K562 (cell line): ENCODE results near the gene LY6G6D. TPM values are rescaled to one million over a fixed set of nuclear protein-coding genes. Genes with fewer than 3 reads are reported as not detected.

Source experiments
- ID3 ChIP-seq, 2 experiments: fragments of 250-450 bp in 1 of 2; fragments of 450-650 bp in 1 of 2; sonication (Bioruptor Pico) in 1 of 2; IDR thresholded peaks; 2 replicates each; pipeline versions ENCODE4 v1.6.1 to v1.8.0; 2016 to 2021; ENCODE audit warnings: mild to moderate bottlenecking in 2 of 2, moderate library complexity in 2 of 2, missing compliant biosample characterization in 1 of 2, missing genetic modification characterization in 1 of 2
- MNT ChIP-seq, 2 experiments: fragments of 450-650 bp; conservative IDR thresholded peaks; 2 replicates each; pipeline ENCODE4 v1.6.1; 2017; ENCODE audit warnings: mild to moderate bottlenecking in 2 of 2, moderate library complexity in 2 of 2
- NR4A1 ChIP-seq, 2 experiments: fragments of 250-450 bp in 1 of 2; fragments of 450-650 bp in 1 of 2; sonication (Bioruptor Pico) in 1 of 2; IDR thresholded peaks; 2 replicates each; pipeline versions ENCODE4 v1.4.0 to v1.6.1; 2016 to 2020; ENCODE audit warnings: mild to moderate bottlenecking in 2 of 2, missing compliant biosample characterization in 1 of 2, missing genetic modification characterization in 1 of 2, moderate library complexity in 1 of 2
- RHOXF2B ChIP-seq: fragments of 250-450 bp; sonication (Bioruptor Pico); conservative IDR thresholded peaks from 2 replicates; pipeline ENCODE4 v1.5.1; 2021
- SMAD4 ChIP-seq: fragments of 250-450 bp; sonication (Bioruptor Pico); conservative IDR thresholded peaks from 2 replicates; pipeline ENCODE4 v1.8.0; 2021; ENCODE audit warnings: inconsistent platforms, mild to moderate bottlenecking, moderate library complexity
- SMARCC2 ChIP-seq: fragments of 450-650 bp; IDR thresholded peaks from 2 replicates; pipeline ENCODE4 v1.6.1; 2017; ENCODE audit warnings: antibody characterized with exemption, moderate library complexity, mild to moderate bottlenecking, low read depth
- ZBTB17 ChIP-seq: fragments of 450-650 bp; formaldehyde crosslinking; IDR thresholded peaks from 2 replicates; pipeline ENCODE4 v1.4.0; 2020; ENCODE audit warnings: mild to moderate bottlenecking
- ZNF561 ChIP-seq: fragments of 450-650 bp; formaldehyde crosslinking; conservative IDR thresholded peaks from 2 replicates; pipeline ENCODE4 v1.4.0; 2020; ENCODE audit warnings: mild to moderate bottlenecking, moderate library complexity
- polyA plus RNA-seq, 8 experiments: library from polyadenylated mRNA; depleted of rRNA in 4 of 8; stranded (reverse) in 5 of 8; unstranded in 3 of 8; fragments of >200 nt; fragmentation: Nextera tagmentation in 2 of 8; fragmentation: Illumina TruSeq in 1 of 8; extraction: Ambion mirVana in 2 of 8; extraction: Trizol in 1 of 8; gene quantifications; 2 replicates each; pipeline versions ENCODE4 v1.2.1 to v1.2.3, GENCODE V29; 2011 to 2014; ENCODE audit warnings: inconsistent platforms in 1 of 8, missing spikeins in 1 of 8
- total RNA-seq, 7 experiments: library from RNA; depleted of rRNA in 6 of 7; stranded (reverse); fragments of >200 nt in 6 of 7; fragmentation: Illumina TruSeq in 2 of 7; extraction: Trizol in 2 of 7; gene quantifications; 2 replicates each; pipeline versions ENCODE4 v1.2.1 to v1.2.3, GENCODE V29; 2011 to 2021; ENCODE audit warnings: low replicate concordance in 1 of 7

Gene LY6G6D
- total and polyA plus RNA-seq, 9 of the 15 experiments (the other 6 are each of a cell fraction or from before 2014, with no cell fraction given): 0.30 to 0.38 TPM; not detected in 7

- TF ChIP-seq MNT (conservative IDR thresholded peaks at IDR 0.05) (no peak), SMARCC2 (0 out of 2 replicates have a peak, but pooled peaks have one; percentile 18), RHOXF2B (CRISPR knock-in tag) (peak; percentile 79; the same call in 1 of the 2 replicates), ZNF561 (CRISPR knock-in tag) (no peak), ZBTB17 (peak; percentile 78; the same call in 1 of the 2 replicates), SMAD4 (CRISPR knock-in tag) (peak; percentile 28; the same call in 1 of the 2 replicates), ID3 (CRISPR knock-in tag; IDR thresholded peaks at IDR 0.05) (no peak), ID3 (tag; IDR thresholded peaks at IDR 0.05) (peak; percentile 62), NR4A1 (CRISPR knock-in tag; IDR thresholded peaks at IDR 0.05) (no peak), NR4A1 (tag; IDR thresholded peaks at IDR 0.05) (peak; percentile 76)
- TF ChIP-seq, all 486 proteins: peak for 151
Measured at GRCh38 chr6:31736021-31736767, 21.0 kb downstream of the LY6G6D start, which contains the start of gene CLIC1 (continued).
